Erythroblast (primary cell): ENCODE measurements around the gene HIP1.

Experiments
- GATA1 ChIP-seq: IDR thresholded peaks from 2 replicates; pipeline ENCODE4 v1.6.1; 2011; ENCODE audit warnings: low read depth, mild to moderate bottlenecking, control low read depth, low read length, moderate library complexity
- POLR2A ChIP-seq: IDR thresholded peaks from 2 replicates; pipeline ENCODE4 v1.6.1; 2011; ENCODE audit warnings: mild to moderate bottlenecking, low read length

DNA sequence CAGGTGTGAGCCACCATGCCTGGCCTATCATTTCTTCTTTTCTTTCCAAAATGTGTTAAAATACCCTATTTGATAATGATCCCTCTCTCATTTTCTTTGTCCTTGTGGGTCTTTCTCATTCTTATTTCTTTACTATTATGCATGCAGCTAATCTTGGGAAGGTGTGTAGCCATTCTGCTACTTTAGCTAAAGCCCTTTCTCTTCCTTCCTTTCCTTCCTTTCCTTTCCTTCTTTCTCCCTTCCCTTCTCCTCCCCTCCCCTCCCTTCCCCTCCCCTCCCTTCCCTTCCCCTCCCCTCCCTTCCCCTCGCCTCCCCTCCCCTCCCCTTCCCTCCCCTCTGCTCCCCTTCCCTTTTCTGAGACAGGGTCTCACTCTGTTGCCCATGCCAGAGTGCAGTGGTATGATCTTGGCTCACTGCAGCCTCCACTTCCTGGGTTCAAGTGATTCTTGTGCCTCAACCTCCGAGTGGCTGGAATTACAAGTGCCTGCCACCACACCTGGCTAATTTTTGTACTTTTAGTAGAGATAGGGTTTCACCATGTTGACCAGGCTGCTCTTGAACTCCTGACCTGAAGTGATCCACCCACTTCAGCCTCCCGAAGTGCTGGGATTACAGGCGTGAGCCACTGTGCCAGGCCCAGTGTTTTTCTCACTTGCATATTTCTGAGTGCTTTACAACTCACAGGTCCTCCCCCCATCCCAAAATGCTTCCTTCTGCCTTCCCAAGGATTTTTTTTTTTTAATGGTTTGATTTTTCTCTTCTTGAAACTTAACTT, 42.3 kb downstream of the HIP1 start:
- TF ChIP-seq GATA1 (no peak), POLR2A (no peak)
